ENCODE measurements around the gene FBXW9.
A peak's percentile ranks its signal among the peaks of the same experiment; 100 is the strongest.
"Not testable (repeated sequence)": the region's sequence is repeated elsewhere in the genome, so short reads cannot be mapped to it uniquely, and the experiment has no call there.

Gene FBXW9

GRCh38 chr19:12696366-12697335 is at the start of gene FBXW9:
Gene FBXW9, minus strand, starts transcription at chr19:12696631. Its CDS starts 50 bp downstream, at chr19:12696581.
- DNase-seq = peak; percentile 92

- no peak for DNase-seq
Measured at GRCh38 chr19:12745166-12745897, 48.9 kb upstream of the FBXW9 start.

DNA sequence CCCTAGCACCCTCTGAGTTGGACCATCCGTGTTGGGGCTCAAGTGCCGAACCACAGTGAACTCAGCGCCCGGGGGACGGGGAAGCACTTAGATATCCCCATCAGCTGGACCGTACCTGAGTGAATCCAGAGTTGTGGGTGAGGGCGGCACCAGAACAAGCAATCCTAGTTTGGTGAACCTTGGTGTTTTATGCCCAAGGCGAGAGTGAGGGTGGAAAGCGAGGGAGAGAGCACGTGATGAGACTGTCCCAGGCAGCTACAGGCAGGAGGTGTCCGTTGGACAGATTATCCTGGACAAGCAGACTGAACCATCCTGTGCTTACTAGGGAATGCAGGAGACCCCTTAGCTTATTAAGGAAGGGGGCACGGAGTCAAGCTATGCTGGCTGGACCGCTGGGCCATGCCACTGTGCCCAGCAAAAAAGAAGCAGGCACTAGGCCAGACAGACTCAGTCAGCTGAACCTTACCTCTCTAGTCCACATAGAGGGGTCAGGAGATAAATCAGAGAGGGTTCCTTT is 41.5 kb upstream of the FBXW9 start:
- no peak for DNase-seq

- peak; percentile 98 for DNase-seq
Measured at GRCh38 chr19:12736995-12737834, 40.8 kb upstream of the FBXW9 start, which contains the start of gene GET3. Gene GET3, plus strand, starts transcription at chr19:12737497. Its CDS starts 9 bp downstream, at chr19:12737506.

GRCh38 chr19:12733369-12734214 is 37.2 kb upstream of the FBXW9 start:
- DNase-seq = no peak

DNA sequence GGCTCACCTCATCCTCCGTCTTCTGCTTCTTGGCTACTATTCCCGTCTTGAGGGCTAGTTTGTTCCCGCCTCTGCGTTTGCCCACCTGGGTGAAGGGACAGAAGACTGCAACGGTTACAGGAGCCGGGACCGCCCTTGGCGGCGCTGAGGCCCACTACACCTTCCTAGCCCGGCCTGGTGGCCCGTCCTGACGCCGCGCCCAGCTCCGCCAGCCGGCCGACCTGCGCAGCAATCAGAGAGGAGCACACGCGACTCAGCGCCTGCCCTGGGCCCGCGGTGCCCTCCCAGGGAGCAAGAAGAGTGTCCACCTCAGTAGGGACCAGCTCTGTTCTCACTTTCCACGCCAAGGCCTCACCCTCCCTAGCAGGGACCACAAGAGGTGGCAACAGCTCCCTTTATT is 34.9 kb upstream of the FBXW9 start:
- no peak for DNase-seq

DNA sequence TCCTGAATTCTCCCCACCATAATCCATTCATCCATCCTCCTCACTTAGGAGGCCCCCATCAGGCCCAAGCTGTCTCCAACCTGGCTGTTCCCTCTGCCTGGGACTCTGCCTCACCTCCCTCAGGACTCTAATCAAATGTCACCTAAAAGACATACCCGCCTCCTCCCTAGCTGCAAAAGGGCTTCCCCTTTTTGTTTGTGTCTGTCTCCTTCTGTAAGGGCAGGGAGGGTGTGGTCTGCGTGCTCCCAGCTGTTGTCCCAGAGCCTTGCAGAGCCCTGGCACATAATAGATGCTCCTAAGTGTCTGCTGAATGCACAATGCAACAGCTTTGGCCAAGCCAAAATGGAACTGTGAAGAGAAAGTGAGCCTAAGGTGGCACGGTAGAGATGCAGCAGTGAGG is 33.6 kb upstream of the FBXW9 start:
- DNase-seq = no peak

- DNase-seq = no peak
Measured at GRCh38 chr19:12727745-12728433, 31.5 kb upstream of the FBXW9 start.

- DNase-seq = no peak
Measured at GRCh38 chr19:12726988-12727316, 30.5 kb upstream of the FBXW9 start.

DNA sequence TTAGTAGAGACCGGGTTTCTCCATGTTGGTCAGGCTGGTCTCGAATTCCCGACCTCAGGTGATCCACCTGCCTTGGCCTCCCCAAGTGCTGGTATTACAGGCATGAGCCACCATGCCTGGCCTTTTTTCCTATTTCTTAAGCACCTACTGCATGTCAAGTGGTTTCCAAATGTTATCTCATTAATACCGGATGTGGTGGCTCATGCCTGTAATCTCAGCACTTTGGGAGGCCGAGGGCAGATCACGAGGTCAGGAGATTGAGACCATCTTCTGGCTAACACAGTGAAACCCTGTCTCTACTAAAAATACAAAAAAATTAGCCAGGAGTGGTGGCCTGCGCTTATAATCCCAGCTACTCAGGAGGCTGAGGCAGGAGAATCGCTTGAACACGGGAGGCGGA is 29.2 kb upstream of the FBXW9 start:
- DNase-seq = not testable (repeated sequence)

DNA sequence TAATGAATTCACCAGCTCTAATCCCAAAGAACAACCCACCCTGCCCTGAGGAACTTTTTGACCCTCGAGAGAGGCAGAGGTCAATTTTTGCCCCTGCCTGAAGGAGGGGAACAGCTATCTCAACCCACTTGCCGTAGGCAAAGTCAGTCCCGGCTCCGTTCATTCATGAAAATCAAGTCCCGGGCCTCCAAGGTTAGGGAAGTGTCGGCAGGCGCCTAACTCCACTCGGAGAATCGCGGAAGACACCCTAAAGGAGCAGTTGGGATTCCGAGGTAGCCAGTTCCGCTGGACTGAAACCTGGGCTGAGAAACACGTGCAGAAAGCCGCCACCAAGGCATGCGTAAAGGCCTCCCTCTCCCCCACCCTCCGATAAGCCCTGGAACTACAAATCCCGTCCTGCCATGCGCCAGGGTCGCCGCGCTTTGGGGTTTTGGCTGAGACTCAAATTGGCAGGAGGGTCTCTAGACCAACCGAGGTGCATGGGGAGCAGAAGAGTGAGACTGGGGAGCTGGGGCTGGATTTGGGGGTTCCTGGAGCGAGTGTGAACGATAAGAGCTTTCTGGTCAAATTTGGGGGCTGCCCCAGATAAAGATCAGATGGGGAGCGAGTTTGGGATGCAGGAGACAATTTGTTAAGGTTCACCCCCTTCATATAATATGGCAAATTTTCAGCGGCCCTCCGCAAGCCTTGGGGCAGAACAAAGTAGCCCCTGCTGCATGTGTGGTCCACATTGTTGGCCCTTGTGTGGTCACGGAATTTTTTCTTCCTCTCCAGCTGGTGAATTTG is 27.4 kb upstream of the FBXW9 start, which contains the start of gene TNPO2:
TSS of gene TNPO2 (minus strand) at position 292 of the 786 bp plus-strand sequence. CDS start 2,955 bp downstream, outside the sequence.
- peak; percentile 33 for DNase-seq

GRCh38 chr19:12723381-12723640 is 26.9 kb upstream of the FBXW9 start:
- DNase-seq = no peak

- peak; percentile 98 for DNase-seq
Measured at GRCh38 chr19:12722566-12723380, 26.3 kb upstream of the FBXW9 start.

- peak; percentile 39 for DNase-seq
Measured at GRCh38 chr19:12721656-12722565, 25.5 kb upstream of the FBXW9 start.

DNA sequence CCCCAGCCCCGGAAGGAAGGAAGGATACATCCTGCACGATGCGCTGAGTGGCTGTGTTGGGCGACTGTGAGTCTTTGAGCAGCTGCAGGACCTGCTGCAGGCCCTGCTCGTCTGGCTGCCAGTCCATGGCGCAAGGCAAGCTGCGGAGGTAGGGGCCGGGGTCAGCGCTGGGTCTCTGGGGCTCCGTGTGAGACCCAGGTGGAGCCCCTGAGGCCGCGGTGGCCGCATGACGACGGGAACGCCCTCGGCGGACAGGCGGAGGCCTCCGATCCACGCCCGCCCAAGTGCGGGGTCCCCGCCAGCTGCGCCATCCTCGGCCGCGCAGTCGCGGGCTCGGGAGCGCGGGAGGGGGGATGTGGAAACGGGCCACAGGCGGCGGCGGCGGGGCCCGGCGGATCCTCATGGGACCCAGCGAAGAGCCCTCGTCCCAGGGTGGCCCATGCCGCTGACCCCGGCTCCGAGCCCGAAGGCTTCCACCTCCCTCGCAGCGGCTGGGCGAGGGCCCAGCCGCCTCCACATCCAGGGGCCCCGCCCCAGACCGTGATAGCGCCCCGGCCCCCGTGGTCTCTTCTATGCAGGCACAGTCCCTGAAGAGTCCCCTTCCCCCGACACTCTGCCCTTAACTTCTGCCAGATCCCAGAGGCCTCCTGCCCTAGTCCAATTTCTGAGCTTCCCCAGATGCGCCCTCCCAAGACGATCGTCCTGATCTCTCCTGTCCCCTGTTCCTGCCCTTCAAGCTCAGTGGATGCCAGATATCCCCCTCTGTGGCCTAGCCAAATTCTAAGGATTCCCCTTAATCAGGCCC is 24.6 kb upstream of the FBXW9 start:
- no peak for DNase-seq

DNA sequence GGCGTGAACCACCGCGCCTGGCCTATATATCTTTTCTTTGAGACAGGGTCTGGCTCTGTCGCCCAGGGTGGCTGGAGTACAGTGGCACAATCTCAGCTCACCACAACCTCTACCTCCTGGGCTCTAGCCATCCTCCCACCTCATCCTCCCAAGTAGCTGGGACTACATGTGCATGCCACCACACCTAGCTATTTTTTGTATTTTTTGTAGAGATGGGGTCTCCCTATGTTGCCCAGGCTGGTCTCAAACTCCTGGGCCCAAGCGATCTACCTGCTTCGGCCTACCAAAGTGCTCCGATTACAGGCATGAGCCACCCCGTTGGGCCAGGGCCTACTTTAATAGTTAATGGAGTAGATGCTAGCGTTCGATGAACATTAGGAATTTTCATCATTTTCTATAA is 23.9 kb upstream of the FBXW9 start:
- no peak for DNase-seq

DNA sequence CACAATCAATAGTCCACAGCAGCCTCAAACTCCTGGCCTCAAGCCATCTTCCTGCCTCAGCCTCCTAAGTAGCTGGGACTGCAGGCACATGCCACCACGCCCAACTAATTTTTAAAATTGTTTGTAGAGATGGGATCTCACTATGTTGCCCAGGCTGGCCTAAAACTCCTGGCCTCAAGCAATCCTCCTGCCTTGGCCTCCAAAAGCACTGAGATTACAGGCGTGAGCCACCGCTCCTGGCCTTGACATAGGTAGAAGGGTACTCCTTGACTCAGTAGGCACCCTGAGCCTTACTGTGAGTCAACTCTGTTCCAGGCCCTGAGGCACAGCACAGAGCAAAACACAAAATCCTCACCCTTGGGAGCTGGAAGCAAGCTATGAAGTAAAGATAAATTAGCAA is 19.5 kb upstream of the FBXW9 start:
- DNase-seq = no peak

DNA sequence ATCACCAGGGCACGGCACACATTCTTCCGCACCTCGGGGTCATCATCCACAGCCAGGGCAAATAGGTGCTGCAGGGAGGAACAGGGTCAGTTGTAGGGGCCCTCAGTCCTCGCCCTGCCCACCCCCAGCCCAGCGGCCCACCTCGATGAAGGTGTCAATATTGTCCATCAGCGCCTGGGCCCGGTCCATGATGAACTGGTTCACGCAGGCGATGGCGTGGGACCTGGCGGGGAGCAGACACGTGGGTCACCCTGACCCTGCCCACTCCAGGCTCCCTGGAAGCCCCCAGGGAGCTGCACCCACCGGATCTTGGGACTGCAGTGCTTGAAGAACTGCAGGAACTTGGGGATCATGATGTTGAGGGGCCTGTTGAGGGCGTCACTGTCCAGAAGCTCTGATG is 18.7 kb upstream of the FBXW9 start:
- no peak for DNase-seq
